KOPT-K1 (cell line): ENCODE measurements around the gene SOBP.

Source experiments
- H3K27ac ChIP-seq: fragments of 200-600 bp; sonication (generic); 2 replicates; pipeline ENCODE4 v1.5.1; 2016; ENCODE audit warnings: antibody characterized with exemption, mild to moderate bottlenecking, low read depth, low read length; ENCODE audit not compliant: poor library complexity, severe bottlenecking
- H3K36me3 ChIP-seq: fragments of 200-600 bp; sonication (generic); 2 replicates; pipeline ENCODE4 v1.5.1; 2017; ENCODE audit warnings: antibody characterized with exemption, mild to moderate bottlenecking, low read length, moderate library complexity; ENCODE audit not compliant: insufficient read depth
- H3K9me3 ChIP-seq: fragments of 200-600 bp; sonication (generic); 2 replicates; pipeline ENCODE4 v1.5.1; 2017; ENCODE audit warnings: antibody characterized with exemption, low read length, mild to moderate bottlenecking; ENCODE audit not compliant: insufficient read depth, poor library complexity, severe bottlenecking

The SOBP gene

GRCh38 chr6:107657755-107658461, 168.0 kb downstream of the SOBP start:
- Histone ChIP-seq H3K9me3 (no peaks in the 10 kb centered on the region), H3K36me3 (no peaks in the 10 kb centered on the region), H3K27ac (peak overlapping the region; percentile 17)

GRCh38 chr6:107658920-107659865, 169.3 kb downstream of the SOBP start:
- Histone ChIP-seq H3K27ac (no peak overlapping the region), H3K36me3 (no peaks in the 10 kb centered on the region), H3K9me3 (no peaks in the 10 kb centered on the region)

- Histone ChIP-seq H3K27ac (no peak overlapping the region), H3K36me3 (no peaks in the 10 kb centered on the region), H3K9me3 (no peaks in the 10 kb centered on the region)
Observed at GRCh38 chr6:107660839-107661238, 170.9 kb downstream of the SOBP start.

GRCh38 chr6:107661291-107661690, 171.4 kb downstream of the SOBP start:
- Histone ChIP-seq H3K9me3 (no peaks in the 10 kb centered on the region), H3K36me3 (no peaks in the 10 kb centered on the region), H3K27ac (no peak overlapping the region)

- Histone ChIP-seq H3K36me3 (no peaks in the 10 kb centered on the region), H3K9me3 (no peaks in the 10 kb centered on the region), H3K27ac (no peak overlapping the region)
Observed at GRCh38 chr6:107662333-107662732, 172.4 kb downstream of the SOBP start.

- Histone ChIP-seq H3K9me3 (no peaks in the 10 kb centered on the region), H3K36me3 (no peaks in the 10 kb centered on the region), H3K27ac (no peak overlapping the region)
Observed at GRCh38 chr6:107663308-107663707, 173.4 kb downstream of the SOBP start.

- H3K27ac ChIP-seq: no peak overlapping the region
- H3K9me3 ChIP-seq: no peaks in the 10 kb centered on the region
- H3K36me3 ChIP-seq: no peaks in the 10 kb centered on the region
Observed at GRCh38 chr6:107665382-107665781, 175.5 kb downstream of the SOBP start.

- Histone ChIP-seq H3K9me3 (no peaks in the 10 kb centered on the region), H3K36me3 (no peaks in the 10 kb centered on the region), H3K27ac (no peak overlapping the region)
Observed at GRCh38 chr6:107666084-107666980, 176.4 kb downstream of the SOBP start.

- Histone ChIP-seq H3K9me3 (no peaks in the 10 kb centered on the region), H3K36me3 (no peaks in the 10 kb centered on the region), H3K27ac (no peak overlapping the region)
Observed at GRCh38 chr6:107666981-107667601, 177.2 kb downstream of the SOBP start.

GRCh38 chr6:107667790-107668189, 177.9 kb downstream of the SOBP start:
- Histone ChIP-seq H3K36me3 (no peaks in the 10 kb centered on the region), H3K9me3 (no peaks in the 10 kb centered on the region), H3K27ac (no peak overlapping the region)

GRCh38 chr6:107668743-107669474, 179.0 kb downstream of the SOBP start:
- Histone ChIP-seq H3K36me3 (no peaks in the 10 kb centered on the region), H3K27ac (peak overlapping the region; percentile 31)

GRCh38 chr6:107670792-107671199, 180.9 kb downstream of the SOBP start:
- Histone ChIP-seq H3K27ac (no peak overlapping the region), H3K9me3 (no peaks in the 10 kb centered on the region), H3K36me3 (no peaks in the 10 kb centered on the region)

More at GRCh38 chr6:107668743-107669474, 179.0 kb downstream of the SOBP start:
- H3K9me3 ChIP-seq: no peaks in the 10 kb centered on the region

GRCh38 chr6:107673076-107673494, 183.2 kb downstream of the SOBP start:
- Histone ChIP-seq H3K27ac (no peak overlapping the region), H3K9me3 (no peaks in the 10 kb centered on the region), H3K36me3 (no peaks in the 10 kb centered on the region)
